ENCODE data around the gene CNOT1.

CNOT1 gene

DNA sequence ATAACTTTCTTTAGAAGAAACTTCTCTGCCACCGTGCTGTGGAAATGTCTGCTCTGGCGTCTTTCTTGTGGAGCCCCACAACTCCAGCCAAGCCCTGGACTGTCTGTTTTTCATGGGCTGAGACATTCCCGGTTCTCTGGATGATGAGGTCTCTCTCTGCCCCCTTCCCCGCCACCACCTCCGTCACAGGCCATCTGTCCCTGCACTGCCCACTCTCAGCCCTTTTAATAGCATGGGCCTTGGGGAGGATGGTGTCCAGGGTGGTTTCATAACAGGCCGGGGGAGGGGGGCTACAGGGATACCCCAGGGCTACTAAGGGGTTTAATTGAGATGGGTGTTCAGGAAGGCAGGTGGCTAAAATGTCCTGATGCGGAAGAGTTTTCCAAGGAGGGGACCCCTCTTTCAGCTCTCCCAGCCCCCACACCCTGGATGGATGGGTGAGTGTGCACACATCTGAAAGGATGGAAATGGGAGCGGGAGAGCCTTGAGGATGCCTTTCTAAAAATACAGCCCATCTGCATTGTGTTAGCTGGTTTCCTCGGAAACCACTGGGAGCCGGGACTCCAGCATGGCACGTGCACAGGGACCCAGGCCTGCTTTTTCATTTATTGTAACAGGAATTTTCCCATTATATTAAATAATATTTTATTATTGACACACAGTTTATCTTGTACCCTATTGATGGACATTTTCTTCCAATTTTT lies 144.3 kb downstream of the CNOT1 start:
- DNase-seq (ENCODE audit: low spot score) = no peak

DNA sequence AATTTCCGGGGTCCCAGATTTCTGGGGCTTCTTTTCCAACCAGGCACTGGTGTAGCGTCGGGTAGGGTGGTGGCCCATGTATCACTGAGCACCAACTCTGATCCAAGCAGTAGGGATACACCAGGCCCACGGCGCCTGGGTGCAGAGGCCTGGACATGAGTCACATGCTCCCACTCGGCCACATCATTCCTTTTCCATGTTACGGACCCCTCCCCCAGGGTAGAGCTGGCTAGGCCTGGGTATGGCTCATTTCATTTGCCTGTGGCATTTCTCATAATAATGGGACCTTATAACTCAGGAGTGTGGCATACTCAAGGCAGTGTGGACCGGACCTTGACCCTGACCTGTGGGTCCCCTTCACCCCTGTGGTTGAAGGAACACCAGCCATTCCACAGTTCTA lies 147.7 kb downstream of the CNOT1 start:
- DNase-seq (ENCODE audit: low spot score) = no peak

DNA sequence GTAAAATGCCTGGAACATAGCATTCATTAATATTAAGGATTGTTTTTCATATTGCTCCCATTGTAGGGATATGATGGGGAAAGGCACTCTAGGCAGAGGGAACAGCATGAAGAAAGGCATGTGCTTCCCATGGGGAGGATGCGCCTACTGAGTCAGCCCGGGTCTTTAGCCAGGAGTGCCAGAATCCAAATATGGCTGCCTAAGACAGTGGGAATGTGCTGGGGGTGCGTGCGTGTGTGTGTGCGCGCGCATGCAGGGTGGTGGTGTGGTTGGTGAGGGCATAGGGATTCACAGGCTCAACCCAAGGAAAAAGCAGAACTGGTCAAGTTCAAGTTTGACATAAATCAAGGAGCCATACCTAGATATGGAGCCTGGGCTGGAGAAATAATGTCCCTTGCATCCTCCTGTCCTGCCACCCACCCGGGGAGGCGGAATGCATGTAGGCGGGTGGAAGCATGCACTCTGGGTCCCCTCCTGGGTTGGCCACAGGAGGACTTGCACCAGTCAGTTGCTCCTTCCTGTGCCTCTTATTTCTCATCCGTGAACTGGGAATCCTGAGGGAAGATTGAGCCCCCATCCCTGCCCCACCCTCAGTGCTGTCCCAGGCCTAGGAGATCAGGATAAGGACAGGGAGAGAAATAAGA lies 148.3 kb downstream of the CNOT1 start:
- DNase-seq (ENCODE audit: low spot score) = no peak

DNA sequence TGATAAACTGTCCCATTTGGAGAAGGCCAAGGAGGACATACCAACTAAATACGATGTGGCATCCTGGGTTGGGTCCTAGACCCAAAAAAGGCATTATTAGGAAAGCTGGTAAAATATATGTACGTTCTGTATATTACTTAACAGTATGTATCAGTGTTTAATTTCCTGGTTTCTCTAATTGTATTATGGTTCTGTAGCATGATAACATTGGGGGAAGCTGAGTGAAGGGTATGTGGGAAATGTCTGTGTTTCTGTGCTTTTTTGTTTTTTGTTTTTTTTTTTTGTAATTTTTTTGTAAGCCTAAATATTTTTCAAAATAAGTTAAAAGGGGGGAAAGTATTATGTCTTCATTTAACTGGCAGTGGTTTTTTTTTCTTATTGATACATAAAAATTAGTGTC lies 151.2 kb downstream of the CNOT1 start:
- DNase-seq (ENCODE audit: low spot score) = no peak

GRCh38 chr16:58476791-58477190 lies 152.8 kb downstream of the CNOT1 start:
- no peak for DNase-seq (ENCODE audit: low spot score)

DNA sequence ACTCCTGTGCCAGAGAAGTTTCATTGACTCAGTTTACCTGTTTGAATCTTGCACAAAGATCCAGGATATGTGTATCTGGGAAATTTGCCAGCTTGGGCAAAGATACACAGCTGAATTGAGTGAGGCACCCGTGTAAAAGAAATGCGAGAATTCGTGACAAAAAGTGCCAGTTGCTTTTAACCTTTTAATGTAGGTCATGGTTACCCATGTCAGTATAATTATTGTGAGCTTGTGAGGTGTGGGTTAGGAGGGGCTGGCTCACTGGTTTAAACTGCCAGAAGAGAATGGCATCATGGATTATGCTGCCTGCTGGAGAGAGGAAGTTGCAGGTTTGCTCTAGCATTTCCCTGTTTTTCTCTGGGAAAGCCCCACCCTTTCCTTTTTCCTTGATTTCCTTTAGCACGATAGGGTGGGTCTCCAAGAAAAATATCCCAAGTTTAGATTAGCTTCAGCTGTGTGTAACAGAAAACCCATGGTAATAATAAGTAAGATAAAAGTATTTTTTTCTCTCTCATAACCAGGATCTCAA lies 154.5 kb downstream of the CNOT1 start:
- no peak for DNase-seq (ENCODE audit: low spot score)

GRCh38 chr16:58474296-58474695 lies 155.3 kb downstream of the CNOT1 start:
- no peak for DNase-seq (ENCODE audit: low spot score)

GRCh38 chr16:58472827-58473226 lies 156.8 kb downstream of the CNOT1 start:
- no peak for DNase-seq (ENCODE audit: low spot score)

DNA sequence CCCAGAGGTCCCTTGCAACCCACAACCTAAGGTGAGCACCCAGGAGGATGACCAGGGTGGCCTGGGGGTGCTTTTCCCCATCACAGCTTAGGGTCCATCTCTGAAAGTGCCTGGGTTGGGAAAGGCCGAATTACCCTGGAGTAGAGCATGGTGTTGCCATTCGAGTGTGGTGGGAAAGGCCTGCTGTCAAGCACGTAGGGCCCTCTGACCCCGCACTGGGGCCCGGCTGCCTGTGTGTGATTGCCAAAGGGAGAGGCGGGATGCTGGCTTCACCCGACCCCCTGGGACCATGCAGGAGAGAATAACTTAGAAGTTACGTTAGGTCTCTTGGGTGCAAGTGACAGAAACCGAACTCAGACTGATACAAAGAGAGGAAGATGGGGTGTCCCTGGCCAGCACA lies 157.4 kb downstream of the CNOT1 start:
- DNase-seq (ENCODE audit: low spot score) = no peak

DNA sequence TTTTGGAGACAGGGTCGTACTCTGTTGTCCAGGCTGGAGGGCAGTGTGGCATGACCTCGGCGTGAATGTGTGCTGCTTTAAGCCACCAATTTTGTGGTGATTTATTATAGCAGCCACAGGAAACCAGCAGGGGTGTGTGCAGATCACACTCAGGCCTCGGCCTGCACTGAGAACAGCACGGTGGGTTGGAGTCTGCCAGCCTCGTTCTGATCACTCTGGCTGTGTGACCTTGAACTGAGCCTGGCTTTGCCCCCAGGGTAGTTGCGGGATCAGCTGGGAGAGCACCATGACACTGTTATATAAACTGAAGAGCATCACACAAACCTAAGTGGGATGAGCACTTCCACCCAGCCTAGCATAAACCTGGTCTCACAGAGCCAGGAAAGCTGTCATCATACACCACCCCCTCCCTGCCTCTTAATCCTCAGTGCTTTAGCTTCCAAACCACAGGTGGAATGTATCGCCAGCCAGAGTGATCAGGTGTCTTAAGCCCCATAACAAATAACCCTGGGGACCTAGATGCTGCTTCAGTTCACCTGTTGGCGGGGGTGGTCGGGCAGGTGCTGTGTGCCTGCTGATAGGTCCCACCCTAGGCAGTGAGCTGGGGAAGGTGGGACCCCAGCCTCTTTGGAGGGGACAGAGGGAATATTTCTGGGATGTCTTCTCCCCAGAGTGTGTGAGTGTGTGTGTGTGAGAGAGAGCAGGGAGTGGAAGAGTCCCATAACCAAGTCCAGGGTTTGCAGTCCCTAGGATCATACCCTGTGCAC lies 158.2 kb downstream of the CNOT1 start:
- DNase-seq (ENCODE audit: low spot score) = no peak

All from globus pallidus (tissue), 1 donor.